Right lobe of liver (tissue), 4 donors: ENCODE results near the gene AFAP1.

Experiments used
- CTCF ChIP-seq, 4 donors: fragments of 200-600 bp in 3 of 4; fragments of 450-650 bp in 1 of 4; IDR thresholded peaks; one replicate each; pipeline versions ENCODE4 v1.5.1 to v1.8.0; 2016 to 2022; ENCODE audit warnings: antibody characterized with exemption in 4 of 4, mild to moderate bottlenecking in 2 of 4
- POLR2A ChIP-seq: fragments of 450-650 bp; IDR thresholded peaks from one replicate; pipeline ENCODE4 v1.6.1; 2017; ENCODE audit warnings: antibody characterized with exemption, mild to moderate bottlenecking
- donor health status: DM: no; HTN: no; CAD: no.
- donor health status: DM: no; HTN: no; CAD: no.
- donor health status: DM: no; HTN: yes; CAD: no.

DNA sequence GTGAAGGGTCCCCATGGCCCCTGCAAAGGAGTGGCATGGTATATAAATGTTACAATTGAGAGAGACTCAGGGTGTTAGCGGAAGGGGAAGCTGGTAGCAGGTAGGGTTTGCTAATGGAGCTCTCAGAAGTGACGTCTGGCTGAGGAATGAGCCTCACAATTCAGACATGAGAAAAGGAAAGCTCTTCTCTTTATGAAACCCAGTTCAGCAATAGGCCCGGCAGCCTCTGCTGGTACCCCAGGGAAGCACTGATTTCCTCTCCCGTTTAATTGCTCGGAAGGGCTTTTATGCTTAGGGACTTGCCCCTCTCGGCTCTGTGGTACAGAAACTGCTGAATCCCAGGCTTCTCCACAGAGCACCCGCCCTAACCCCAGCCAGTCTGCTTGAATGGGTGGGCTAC is 19.4 kb upstream of the AFAP1 start:
- TF ChIP-seq POLR2A (no peak), CTCF (IDR thresholded peaks at IDR 0.05) (no peak)
